HEK293 (cell line): ENCODE results near the gene INTS15.

Source experiments
- CTCF ChIA-PET: fragments of 350-600 bp; formaldehyde crosslinking; extraction: SDS; loops from one replicate; lab custom pipeline; 2021; ENCODE audit warnings: antibody characterized with exemption; lab: Yijun Ruan, JAX
- POLR2A ChIA-PET: fragments of 300-600 bp; formaldehyde crosslinking; extraction: SDS; loops from one replicate; lab custom pipeline; 2020; ENCODE audit warnings: antibody characterized with exemption, inconsistent platforms; lab: Yijun Ruan, JAX
- H3K27ac ChIP-seq: fragments of 200-500 bp; sonication (Bioruptor generic); 2 replicates; pipeline ENCODE4 v1.5.1; 2014; ENCODE audit warnings: low read depth, low read length, control low read depth, inconsistent platforms; ENCODE audit errors: extremely low read depth
- H3K36me3 ChIP-seq, 2 experiments: fragments of 200-500 bp in 1 of 2; sonication (Bioruptor generic) in 1 of 2; 1 replicate in 1 of 2; 2 replicates in 1 of 2; pipeline ENCODE4 v1.5.1; 2014 to 2017; ENCODE audit warnings: inconsistent platforms in 2 of 2, low read length in 2 of 2; ENCODE audit not compliant: control insufficient read depth in 2 of 2, insufficient read depth in 1 of 2
- H3K4me1 ChIP-seq: fragments of 200-500 bp; sonication (Bioruptor generic); 2 replicates; pipeline ENCODE4 v1.5.1; 2014; ENCODE audit warnings: mild to moderate bottlenecking, low read length, inconsistent platforms; ENCODE audit not compliant: control insufficient read depth, insufficient read depth
- H3K4me3 ChIP-seq: 2 replicates; pipeline ENCODE4 v1.5.1; 2011; ENCODE audit warnings: low read depth, mild to moderate bottlenecking, control low read depth, low read length, moderate library complexity
- H3K9me3 ChIP-seq: fragments of 200-500 bp; sonication (Bioruptor generic); 2 replicates; pipeline ENCODE4 v1.5.1; 2014; ENCODE audit warnings: low read depth, low read length, inconsistent platforms; ENCODE audit not compliant: control insufficient read depth, insufficient read depth
- CTCF ChIP-seq: fragments of 450-650 bp; formaldehyde crosslinking; IDR thresholded peaks from 2 replicates; pipeline ENCODE4 v1.5.1; 2016; ENCODE audit warnings: missing biosample characterization, missing genetic modification characterization
- GLI2 ChIP-seq: fragments of 450-650 bp; formaldehyde crosslinking; IDR thresholded peaks from 2 replicates; pipeline ENCODE4; 2017; ENCODE audit warnings: missing biosample characterization, missing genetic modification characterization, low read depth, borderline replicate concordance
- GLI4 ChIP-seq: fragments of 450-650 bp; formaldehyde crosslinking; IDR thresholded peaks from 2 replicates; pipeline ENCODE4 v1.5.1; 2016; ENCODE audit warnings: missing biosample characterization, missing genetic modification characterization
- GLIS1 ChIP-seq: fragments of 450-650 bp; formaldehyde crosslinking; IDR thresholded peaks from 2 replicates; pipeline ENCODE4 v1.5.1; 2016; ENCODE audit warnings: missing biosample characterization, missing genetic modification characterization
- HOXA7 ChIP-seq: sonication (generic); formaldehyde crosslinking; IDR thresholded peaks from 2 replicates; pipeline ENCODE4 v1.8.1; 2022; ENCODE audit warnings: missing genetic modification reagents, borderline replicate concordance
- KLF1 ChIP-seq: fragments of 450-650 bp; formaldehyde crosslinking; IDR thresholded peaks from 2 replicates; pipeline ENCODE4 v1.5.1; 2016; ENCODE audit warnings: missing biosample characterization, missing genetic modification characterization
- KLF10 ChIP-seq: fragments of 450-650 bp; IDR thresholded peaks from 2 replicates; pipeline ENCODE4 v1.5.1; 2018; ENCODE audit warnings: missing biosample characterization, mild to moderate bottlenecking, missing genetic modification characterization
- KLF16 ChIP-seq: fragments of 450-650 bp; formaldehyde crosslinking; IDR thresholded peaks from 2 replicates; pipeline ENCODE4 v1.5.1; 2017; ENCODE audit warnings: missing biosample characterization, missing genetic modification characterization
- KLF7 ChIP-seq: fragments of 450-650 bp; formaldehyde crosslinking; IDR thresholded peaks from 2 replicates; pipeline ENCODE4 v1.5.1; 2016; ENCODE audit warnings: missing biosample characterization, missing genetic modification characterization, borderline replicate concordance
- KLF9 ChIP-seq: fragments of 450-650 bp; formaldehyde crosslinking; IDR thresholded peaks from 2 replicates; pipeline ENCODE4 v1.5.1; 2016; ENCODE audit warnings: missing biosample characterization, missing genetic modification characterization, low read depth
- PRDM1 ChIP-seq: fragments of 450-650 bp; formaldehyde crosslinking; IDR thresholded peaks from 2 replicates; pipeline ENCODE4; 2016; ENCODE audit warnings: missing biosample characterization, missing genetic modification characterization
- PRDM10 ChIP-seq: fragments of 450-650 bp; formaldehyde crosslinking; IDR thresholded peaks from 2 replicates; pipeline ENCODE4 v1.5.1; 2016; ENCODE audit warnings: missing biosample characterization, missing genetic modification characterization
- SALL2 ChIP-seq: fragments of 450-650 bp; formaldehyde crosslinking; IDR thresholded peaks from 2 replicates; pipeline ENCODE4 v1.5.0; 2017; ENCODE audit warnings: missing biosample characterization, mild to moderate bottlenecking, missing genetic modification characterization, borderline replicate concordance
- SCRT2 ChIP-seq: fragments of 450-650 bp; formaldehyde crosslinking; IDR thresholded peaks from 2 replicates; pipeline ENCODE4 v1.5.1; 2016; ENCODE audit warnings: missing biosample characterization, missing genetic modification characterization
- SP2 ChIP-seq: fragments of 450-650 bp; formaldehyde crosslinking; IDR thresholded peaks from 2 replicates; pipeline ENCODE4 v1.5.1; 2016; ENCODE audit warnings: missing biosample characterization, missing genetic modification characterization
- SP3 ChIP-seq: fragments of 450-650 bp; formaldehyde crosslinking; IDR thresholded peaks from 2 replicates; pipeline ENCODE4 v1.5.1; 2016; ENCODE audit warnings: missing biosample characterization, missing genetic modification characterization
- SP7 ChIP-seq: fragments of 450-650 bp; formaldehyde crosslinking; IDR thresholded peaks from 2 replicates; pipeline ENCODE4 v1.5.1; 2016; ENCODE audit warnings: missing biosample characterization, missing genetic modification characterization
- TCF7L2 ChIP-seq: IDR thresholded peaks from 2 replicates; pipeline ENCODE4 v1.6.1; 2011; ENCODE audit warnings: low read depth, mild to moderate bottlenecking, inconsistent platforms, low read length, moderate library complexity, borderline replicate concordance
- YY1 ChIP-seq: fragments of 450-650 bp; formaldehyde crosslinking; IDR thresholded peaks from 2 replicates; pipeline ENCODE4 v1.5.1; 2018; ENCODE audit warnings: missing biosample characterization, missing genetic modification characterization
- ZBTB17 ChIP-seq: fragments of 450-650 bp; formaldehyde crosslinking; IDR thresholded peaks from 2 replicates; pipeline ENCODE4 v1.5.1; 2016; ENCODE audit warnings: missing biosample characterization, missing genetic modification characterization
- ZBTB8A ChIP-seq: fragments of 450-650 bp; formaldehyde crosslinking; IDR thresholded peaks from 2 replicates; pipeline ENCODE4 v1.5.1; 2016; ENCODE audit warnings: missing biosample characterization, missing genetic modification characterization
- ZIC2 ChIP-seq: fragments of 450-650 bp; formaldehyde crosslinking; IDR thresholded peaks from 2 replicates; pipeline ENCODE4 v1.5.1; 2016; ENCODE audit warnings: missing biosample characterization, missing genetic modification characterization
- ZNF146 ChIP-seq: fragments of 450-650 bp; formaldehyde crosslinking; IDR thresholded peaks from 2 replicates; pipeline ENCODE4 v1.5.1; 2016; ENCODE audit warnings: missing biosample characterization, missing genetic modification characterization
- ZNF221 ChIP-seq: fragments of 450-650 bp; formaldehyde crosslinking; IDR thresholded peaks from 2 replicates; pipeline ENCODE4 v1.5.1; 2017; ENCODE audit warnings: missing biosample characterization, missing genetic modification characterization, borderline replicate concordance
- ZNF23 ChIP-seq: fragments of 450-650 bp; formaldehyde crosslinking; IDR thresholded peaks from 2 replicates; pipeline ENCODE4 v1.5.1; 2016; ENCODE audit warnings: missing biosample characterization, missing genetic modification characterization, borderline replicate concordance
- ZNF24 ChIP-seq: fragments of 450-650 bp; formaldehyde crosslinking; IDR thresholded peaks from 2 replicates; pipeline ENCODE4 v1.5.1; 2016; ENCODE audit warnings: missing biosample characterization, missing genetic modification characterization
- ZNF292 ChIP-seq: fragments of 450-650 bp; formaldehyde crosslinking; IDR thresholded peaks from 2 replicates; pipeline ENCODE4 v1.5.1; 2016; ENCODE audit warnings: low read depth, missing biosample characterization, missing genetic modification characterization, borderline replicate concordance
- ZNF335 ChIP-seq: fragments of 450-650 bp; formaldehyde crosslinking; conservative IDR thresholded peaks from 2 replicates; pipeline ENCODE4 v1.5.1; 2016; ENCODE audit warnings: missing biosample characterization, missing genetic modification characterization
- ZNF341 ChIP-seq: fragments of 450-650 bp; formaldehyde crosslinking; IDR thresholded peaks from 2 replicates; pipeline ENCODE4; 2016; ENCODE audit warnings: low read depth, missing biosample characterization, missing genetic modification characterization
- ZNF449 ChIP-seq: fragments of 450-650 bp; formaldehyde crosslinking; IDR thresholded peaks from 2 replicates; pipeline ENCODE4 v1.5.1; 2017; ENCODE audit warnings: missing biosample characterization, mild to moderate bottlenecking, missing genetic modification characterization, moderate library complexity
- ZNF654 ChIP-seq: fragments of 450-650 bp; formaldehyde crosslinking; IDR thresholded peaks from 2 replicates; pipeline ENCODE4 v1.5.1; 2016; ENCODE audit warnings: low read depth, missing biosample characterization, missing genetic modification characterization
- ZNF785 ChIP-seq: fragments of 450-650 bp; formaldehyde crosslinking; IDR thresholded peaks from 2 replicates; pipeline ENCODE4 v1.5.1; 2016; ENCODE audit warnings: missing biosample characterization, missing genetic modification characterization
- ZNF792 ChIP-seq: fragments of 450-650 bp; formaldehyde crosslinking; IDR thresholded peaks from 2 replicates; pipeline ENCODE4 v1.5.1; 2016; ENCODE audit warnings: missing biosample characterization, missing genetic modification characterization
- ZSCAN23 ChIP-seq: fragments of 450-650 bp; formaldehyde crosslinking; IDR thresholded peaks from 2 replicates; pipeline ENCODE4 v1.5.1; 2016; ENCODE audit warnings: missing biosample characterization, missing genetic modification characterization

INTS15 gene

GRCh38 chr7:6637544-6638229, 47.9 kb downstream of the INTS15 start (continued):
- TF ChIP-seq PRDM10 (tag by site-specific recombination) (peak; percentile 35; the same call in 1 of the 2 replicates), GLI4 (no peak), SP3 (tag by site-specific recombination) (peak; percentile 79), CTCF (tag by site-specific recombination) (peak; percentile 52; the same call in 1 of the 2 replicates), KLF16 (tag by site-specific recombination) (no peak), ZNF335 (tag by site-specific recombination) (peak; percentile 85), KLF1 (peak; percentile 62), PRDM1 (tag by site-specific recombination) (no peak), ZNF146 (tag by site-specific recombination) (no peak), ZBTB17 (tag by site-specific recombination) (no peak), HOXA7 (no peak), ZIC2 (tag by site-specific recombination) (peak; percentile 58), ZBTB8A (peak; percentile 76), KLF10 (tag by site-specific recombination) (peak; percentile 67), GLIS1 (peak; percentile 73), SCRT2 (peak; percentile 61; the same call in 1 of the 2 replicates), KLF7 (no peak), SP2 (tag by site-specific recombination) (peak; percentile 74), YY1 (tag by site-specific recombination) (no peak), KLF9 (tag by site-specific recombination) (peak; percentile 65)

- no peak overlapping the region for H3K4me3 ChIP-seq
- TF ChIP-seq ZNF24 (tag by site-specific recombination) = no peak
- TF ChIP-seq ZNF341 (tag by site-specific recombination) = no peak
- no peak for TF ChIP-seq SP7
- TF ChIP-seq ZBTB17 (tag by site-specific recombination) = no peak
- TF ChIP-seq ZNF792 (tag by site-specific recombination) = no peak
- no peak for TF ChIP-seq ZNF221 (tag by site-specific recombination)
- TF ChIP-seq ZNF654 (tag by site-specific recombination) = no peak
- no peak for TF ChIP-seq ZNF785 (tag by site-specific recombination)
- no peak for TF ChIP-seq GLI2
- TF ChIP-seq ZNF292 = no peak
- no peak for TF ChIP-seq ZNF23
- no peak for TF ChIP-seq TCF7L2
- TF ChIP-seq ZSCAN23 (tag by site-specific recombination) = no peak
- TF ChIP-seq KLF1 = no peak
- TF ChIP-seq SALL2 (tag by site-specific recombination) = no peak
- no peak for TF ChIP-seq ZNF449 (tag by site-specific recombination)
Measured at GRCh38 chr7:6639032-6639431, 49.2 kb downstream of the INTS15 start.

More at GRCh38 chr7:6639032-6639431, 49.2 kb downstream of the INTS15 start:
- no peaks in the 10 kb centered on the region for H3K4me1 ChIP-seq
- POLR2A ChIA-PET = no interaction called here
- H3K27ac ChIP-seq = no peak overlapping the region
- CTCF ChIA-PET = no interaction called here
- peaks cover 0 to 51% of the 10 kb centered on the region in 2 experiments; a peak in 2 of 3 replicates for H3K36me3 ChIP-seq
- H3K9me3 ChIP-seq = no peaks in the 10 kb centered on the region
